Kidney (tissue), 14 donors: ENCODE results near the gene CAMTA1. TPM values are rescaled to one million over a fixed set of nuclear protein-coding genes. Genes with fewer than 3 reads are reported as not detected.

Experiments
- DNase-seq, 5 donors: peaks; one replicate each; pipeline ENCODE4 v3.0.0-alpha.2; 2013 to 2020
- FAIRE-seq: peaks from 2 replicates; lab custom pipeline; 2012; peaks lifted over from hg19 to GRCh38; lab: Jason Lieb, UNC
- H3K27ac ChIP-seq, 2 donors: one replicate each; pipeline ENCODE4 v1.7.0; 2013; ENCODE audit warnings: low read depth in 2 of 2, low read length in 2 of 2, inconsistent platforms in 1 of 2
- H3K27me3 ChIP-seq: one replicate; pipeline ENCODE4 v1.7.1; 2013; ENCODE audit warnings: low read length, inconsistent platforms; ENCODE audit not compliant: control insufficient read depth, insufficient read depth
- H3K36me3 ChIP-seq, 3 donors: one replicate each; pipeline versions ENCODE4 v1.7.0 to v1.7.1; 2013; ENCODE audit warnings: low read length in 3 of 3, control low read depth in 1 of 3, inconsistent platforms in 1 of 3; ENCODE audit not compliant: insufficient read depth in 3 of 3, control insufficient read depth in 2 of 3
- H3K4me1 ChIP-seq, 3 donors: one replicate each; pipeline versions ENCODE4 v1.7.0 to v1.7.1; 2013; ENCODE audit warnings: low read length in 3 of 3, inconsistent platforms in 1 of 3, low read depth in 1 of 3; ENCODE audit not compliant: control insufficient read depth in 2 of 3, insufficient read depth in 2 of 3
- H3K4me3 ChIP-seq, 3 donors: one replicate each; pipeline versions ENCODE4 v1.7.0 to v1.8.1; 2013; ENCODE audit warnings: low read length in 3 of 3, control low read depth in 1 of 3, inconsistent platforms in 1 of 3
- H3K9ac ChIP-seq, 3 donors: one replicate each; pipeline versions ENCODE4 v1.7.0 to v1.7.1; 2013; ENCODE audit warnings: low read length in 3 of 3, control low read depth in 1 of 3, inconsistent platforms in 1 of 3
- H3K9me3 ChIP-seq, 3 donors: one replicate each; pipeline versions ENCODE4 v1.7.0 to v1.7.1; 2013; ENCODE audit warnings: low read length in 3 of 3, control low read depth in 1 of 3, inconsistent platforms in 1 of 3; ENCODE audit not compliant: control insufficient read depth in 2 of 3, insufficient read depth in 1 of 3
- CTCF ChIP-seq: IDR thresholded peaks from 3 replicates; pipeline ENCODE4 v1.5.1; 2012; ENCODE audit warnings: mild to moderate bottlenecking, moderate library complexity, borderline replicate concordance; ENCODE audit not compliant: insufficient read depth; ENCODE audit errors: extremely low read depth
- intact Hi-C: fragments of 100-400 bp; cut with DNase I; formaldehyde crosslinking; loops from one replicate; pipeline ENCODE4 v1.11.1; 2022
- polyA plus RNA-seq: library from polyadenylated mRNA; stranded (reverse); fragments of 350-450 nt; fragmentation: Illumina TruSeq; extraction: RNeasy Lipid Tissue Mini Kit (QIAGEN cat#74804); gene quantifications from one replicate; pipeline ENCODE4 v1.2.3, GENCODE V29; 2014; ENCODE audit warnings: low read depth, low replicate concordance; ENCODE audit not compliant: insufficient read depth
- total RNA-seq: library from RNA; stranded (reverse); fragmentation: NEBNext Ultra II Directional; extraction: Animal tissue kit (Norgen Biotek cat#: 25700); gene quantifications from one replicate; pipeline ENCODE4 v1.2.1, GENCODE V29; 2021
- donor health status: control.
- donor health status: control.
- donor health status: control.
- donor health status: control.
- donor health status: control.
- donor health status: DM: yes; HTN: yes; CAD: no.
- donor health status: Normal renal cell carcinoma (clear cell type).

Gene CAMTA1
- total and polyA plus RNA-seq, 2 donors from 2014 or later: 79.0 to 170 TPM

GRCh38 chr1:6770751-6771440, 14.4 kb upstream of the CAMTA1 start:
- DNase-seq (peak in 2 of 5 donors; percentile 26 to 40), FAIRE-seq (no peak)
- Histone ChIP-seq H3K4me3 (no peak overlapping the region), H3K27ac (no peak overlapping the region), H3K36me3 (no peaks in the 10 kb centered on the region), H3K9me3 (no peaks in the 10 kb centered on the region), H3K4me1 (peaks cover 0 to 2% (median 0%) of the 10 kb centered on the region in 3 donors), H3K27me3 (no peaks in the 10 kb centered on the region), H3K9ac (no peak overlapping the region)
- no peak for TF ChIP-seq CTCF
- intact Hi-C loops: no loop called here

GRCh38 chr1:6771441-6771769, 13.8 kb upstream of the CAMTA1 start:
- Histone ChIP-seq H3K27ac (no peak overlapping the region), H3K9ac (no peak overlapping the region), H3K9me3 (no peaks in the 10 kb centered on the region), H3K27me3 (no peaks in the 10 kb centered on the region), H3K36me3 (no peaks in the 10 kb centered on the region), H3K4me1 (peaks cover 0 to 2% (median 0%) of the 10 kb centered on the region in 3 donors), H3K4me3 (no peak overlapping the region)
- no peak for DNase-seq
- TF ChIP-seq CTCF: no peak
- intact Hi-C loops: no loop called here
- no peak for FAIRE-seq

- Histone ChIP-seq H3K4me1 (peaks cover 0 to 2% (median 0%) of the 10 kb centered on the region in 3 donors), H3K4me3 (no peak overlapping the region), H3K9me3 (no peaks in the 10 kb centered on the region), H3K9ac (no peak overlapping the region), H3K27me3 (no peaks in the 10 kb centered on the region), H3K27ac (no peak overlapping the region), H3K36me3 (no peaks in the 10 kb centered on the region)
- DNase-seq (no peak), FAIRE-seq (no peak)
- TF ChIP-seq CTCF: no peak
- intact Hi-C loops: no loop called here
Observed at GRCh38 chr1:6774381-6774780, 10.9 kb upstream of the CAMTA1 start.
